Measurements from ENCODE around the gene LEF1. TPM values are rescaled to one million over a fixed set of nuclear protein-coding genes. Genes with fewer than 3 reads are reported as not detected.

The LEF1 gene
- polyA plus RNA-seq, 1 donor: 8.5 TPM

- no peaks in the 10 kb centered on the region for H3K9me3 ChIP-seq (ENCODE audit: control insufficient read depth, low read depth, low read length)
- H3K4me3 ChIP-seq (ENCODE audit: low read length): no peak overlapping the region
- H3K27me3 ChIP-seq (ENCODE audit: control insufficient read depth, insufficient read depth, low read length): peaks cover 5% of the 10 kb centered on the region
- DNase-seq: no peak
- 70% methylated on average over 2 of the region's 5 CpGs for WGBS (ENCODE audit: insufficient coverage, low lambda C conversion rate)
- H3K4me1 ChIP-seq (ENCODE audit: control insufficient read depth, insufficient read depth, low read length): no peaks in the 10 kb centered on the region
- H3K36me3 ChIP-seq (ENCODE audit: control insufficient read depth, insufficient read depth, low read length): no peaks in the 10 kb centered on the region
- no peak overlapping the region for H3K27ac ChIP-seq (ENCODE audit: low read length)
These were observed 90.6 kb downstream of the LEF1 start for GRCh38 chr4:108078024-108078733.

DNA sequence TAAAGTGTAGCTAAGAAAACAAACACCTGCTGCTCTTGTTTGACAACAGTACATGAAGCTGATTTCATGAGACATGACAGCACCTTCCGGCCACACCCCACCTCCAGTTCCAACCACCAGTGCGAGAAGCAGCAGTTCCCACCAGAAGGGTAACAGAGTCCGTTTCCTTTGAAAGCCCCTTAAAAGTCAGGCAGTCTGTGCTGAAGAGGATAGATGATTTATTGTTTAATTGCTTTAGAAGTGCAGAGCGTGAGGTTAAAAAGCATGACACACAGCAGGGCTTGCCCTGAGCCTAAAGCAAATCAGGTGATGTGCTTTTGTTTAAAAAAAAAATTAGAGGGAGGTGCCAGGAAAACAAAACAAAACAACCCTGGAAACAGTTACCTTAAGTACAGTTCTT, 96.4 kb downstream of the LEF1 start:
- Histone ChIP-seq H3K4me1 (ENCODE audit: control insufficient read depth, insufficient read depth, low read length) (peaks cover 6% of the 10 kb centered on the region), H3K4me3 (ENCODE audit: low read length) (no peak overlapping the region), H3K36me3 (ENCODE audit: control insufficient read depth, insufficient read depth, low read length) (no peaks in the 10 kb centered on the region), H3K27me3 (ENCODE audit: control insufficient read depth, insufficient read depth, low read length) (no peaks in the 10 kb centered on the region), H3K27ac (ENCODE audit: low read length) (no peak overlapping the region), H3K9me3 (ENCODE audit: control insufficient read depth, low read depth, low read length) (no peaks in the 10 kb centered on the region)
- WGBS (ENCODE audit: insufficient coverage, low lambda C conversion rate): no CpG with 5 or more reads among the region's 4 CpGs
- DNase-seq: peak; percentile 42 to 71

DNA sequence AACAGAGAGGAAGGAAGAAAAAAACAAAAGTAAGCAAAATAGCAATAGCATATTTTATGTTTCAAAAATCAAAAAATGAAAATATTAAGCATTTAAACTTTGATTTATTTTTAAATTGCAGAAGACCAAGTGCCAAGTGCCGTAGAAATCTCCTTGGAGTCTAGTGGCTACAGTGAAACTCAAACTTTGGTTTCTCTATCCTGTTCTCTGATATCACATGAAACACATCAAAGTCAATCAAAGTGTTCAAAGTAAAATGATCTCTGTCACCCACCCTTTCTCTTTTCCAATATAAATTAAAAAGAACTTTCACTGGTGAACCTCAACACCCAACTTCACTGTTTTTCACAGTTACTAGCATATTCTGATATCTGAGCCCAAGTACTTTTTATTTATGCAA, 98.0 kb downstream of the LEF1 start:
- Histone ChIP-seq H3K4me3 (ENCODE audit: low read length) (no peak overlapping the region), H3K4me1 (ENCODE audit: control insufficient read depth, insufficient read depth, low read length) (peaks cover 6% of the 10 kb centered on the region), H3K36me3 (ENCODE audit: control insufficient read depth, insufficient read depth, low read length) (no peaks in the 10 kb centered on the region), H3K27ac (ENCODE audit: low read length) (no peak overlapping the region), H3K27me3 (ENCODE audit: control insufficient read depth, insufficient read depth, low read length) (no peaks in the 10 kb centered on the region), H3K9me3 (ENCODE audit: control insufficient read depth, low read depth, low read length) (no peaks in the 10 kb centered on the region)
- 71% methylated on average over 1 of the region's 1 CpG for WGBS (ENCODE audit: insufficient coverage, low lambda C conversion rate)
- no peak for DNase-seq

GRCh38 chr4:108068442-108068841, 100.3 kb downstream of the LEF1 start:
- peaks cover 6% of the 10 kb centered on the region for H3K4me1 ChIP-seq (ENCODE audit: control insufficient read depth, insufficient read depth, low read length)
- no peaks in the 10 kb centered on the region for H3K36me3 ChIP-seq (ENCODE audit: control insufficient read depth, insufficient read depth, low read length)
- no peaks in the 10 kb centered on the region for H3K27me3 ChIP-seq (ENCODE audit: control insufficient read depth, insufficient read depth, low read length)
- no peak overlapping the region for H3K27ac ChIP-seq (ENCODE audit: low read length)
- no peak for DNase-seq
- no peaks in the 10 kb centered on the region for H3K9me3 ChIP-seq (ENCODE audit: control insufficient read depth, low read depth, low read length)
- H3K4me3 ChIP-seq (ENCODE audit: low read length): no peak overlapping the region

DNA sequence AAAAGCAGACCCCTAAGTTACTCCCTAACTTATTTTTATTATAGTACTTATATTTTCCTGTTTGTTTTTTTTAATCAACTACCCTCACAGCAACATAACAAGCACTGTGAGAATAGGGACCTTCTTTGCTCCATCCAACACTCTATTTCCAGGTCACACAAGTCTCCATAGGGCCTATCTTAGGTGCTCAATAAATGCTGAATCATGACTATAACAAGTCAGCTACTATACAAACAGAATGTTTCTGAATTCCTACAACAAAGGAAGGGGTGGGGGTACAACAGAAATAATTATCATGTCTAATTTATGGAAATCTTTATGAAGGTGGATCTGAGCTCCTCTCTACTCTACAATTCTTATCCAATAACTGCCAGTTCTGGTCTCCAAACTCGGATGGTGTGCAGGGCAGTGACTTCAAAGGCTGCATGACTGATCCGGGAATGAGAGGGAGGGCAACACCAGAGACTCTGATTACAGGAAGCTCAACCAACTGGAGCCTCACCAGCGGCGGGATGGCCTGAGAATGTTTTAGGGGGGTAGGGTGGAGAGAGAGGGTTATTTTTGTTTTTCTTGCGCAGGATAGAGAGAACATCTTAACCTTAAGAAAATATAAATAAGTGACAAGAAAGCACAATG, 107.9 kb downstream of the LEF1 start:
- no peak overlapping the region for H3K27ac ChIP-seq (ENCODE audit: low read length)

GRCh38 chr4:108060164-108060563, 108.6 kb downstream of the LEF1 start:
- no peaks in the 10 kb centered on the region for H3K4me1 ChIP-seq (ENCODE audit: control insufficient read depth, insufficient read depth, low read length)
- DNase-seq: no peak
- WGBS (ENCODE audit: insufficient coverage, low lambda C conversion rate): no CpG with 5 or more reads among the region's 5 CpGs
- H3K4me3 ChIP-seq (ENCODE audit: low read length): no peak overlapping the region
- H3K27ac ChIP-seq (ENCODE audit: low read length): no peak overlapping the region
- no peaks in the 10 kb centered on the region for H3K9me3 ChIP-seq (ENCODE audit: control insufficient read depth, low read depth, low read length)
- no peaks in the 10 kb centered on the region for H3K27me3 ChIP-seq (ENCODE audit: control insufficient read depth, insufficient read depth, low read length)
- no peaks in the 10 kb centered on the region for H3K36me3 ChIP-seq (ENCODE audit: control insufficient read depth, insufficient read depth, low read length)

More for the DNA sequence above, 107.9 kb downstream of the LEF1 start:
- no peaks in the 10 kb centered on the region for H3K27me3 ChIP-seq (ENCODE audit: control insufficient read depth, insufficient read depth, low read length)
- DNase-seq: no peak
- no peak overlapping the region for H3K4me3 ChIP-seq (ENCODE audit: low read length)
- no peaks in the 10 kb centered on the region for H3K4me1 ChIP-seq (ENCODE audit: control insufficient read depth, insufficient read depth, low read length)
- no peaks in the 10 kb centered on the region for H3K36me3 ChIP-seq (ENCODE audit: control insufficient read depth, insufficient read depth, low read length)
- WGBS (ENCODE audit: insufficient coverage, low lambda C conversion rate): 81% methylated on average over 3 of the region's 5 CpGs
- H3K9me3 ChIP-seq (ENCODE audit: control insufficient read depth, low read depth, low read length): no peaks in the 10 kb centered on the region

DNA sequence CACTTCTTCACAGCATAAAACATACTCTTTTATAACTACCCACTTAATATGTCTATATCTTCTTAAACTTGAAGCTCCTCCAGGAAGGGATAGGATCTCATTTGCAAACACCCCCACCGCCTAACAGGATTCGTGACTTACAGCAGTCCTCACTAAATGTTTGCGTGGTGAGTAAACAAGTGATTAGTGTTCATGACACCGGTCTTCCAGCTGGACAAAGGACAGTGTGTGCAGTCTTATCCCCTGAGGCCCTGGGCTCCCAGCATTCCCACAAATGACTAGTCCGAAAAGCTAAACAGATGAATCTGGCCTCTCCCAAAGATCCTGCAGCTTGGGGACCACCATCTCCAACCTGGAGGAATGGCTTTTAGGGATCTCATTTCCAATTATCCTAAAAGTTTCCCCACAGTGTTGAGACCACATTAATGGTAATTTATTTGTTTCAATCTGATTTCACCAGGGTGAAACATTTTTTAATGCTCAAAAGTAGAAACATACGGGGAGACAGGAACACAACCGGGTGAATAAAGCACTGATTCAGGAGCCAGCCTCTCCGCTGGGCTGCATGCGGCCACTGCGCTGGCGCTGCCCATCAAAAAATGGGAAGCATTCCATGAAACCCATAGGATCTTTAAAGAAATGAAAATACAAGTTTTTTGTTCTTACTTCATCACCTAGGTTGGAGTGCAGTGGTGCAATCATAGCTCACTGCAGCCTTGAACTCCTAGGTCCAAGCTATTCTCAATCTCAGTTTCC, 109.9 kb downstream of the LEF1 start:
- Histone ChIP-seq H3K27me3 (ENCODE audit: control insufficient read depth, insufficient read depth, low read length) (no peaks in the 10 kb centered on the region), H3K36me3 (ENCODE audit: control insufficient read depth, insufficient read depth, low read length) (no peaks in the 10 kb centered on the region), H3K9me3 (ENCODE audit: control insufficient read depth, low read depth, low read length) (no peaks in the 10 kb centered on the region), H3K4me1 (ENCODE audit: control insufficient read depth, insufficient read depth, low read length) (peaks cover 5% of the 10 kb centered on the region), H3K4me3 (ENCODE audit: low read length) (no peak overlapping the region), H3K27ac (ENCODE audit: low read length) (no peak overlapping the region)
- no CpG with 5 or more reads among the region's 11 CpGs for WGBS (ENCODE audit: insufficient coverage, low lambda C conversion rate)
- DNase-seq: peak in 1 of 2 donors; percentile 18

DNA sequence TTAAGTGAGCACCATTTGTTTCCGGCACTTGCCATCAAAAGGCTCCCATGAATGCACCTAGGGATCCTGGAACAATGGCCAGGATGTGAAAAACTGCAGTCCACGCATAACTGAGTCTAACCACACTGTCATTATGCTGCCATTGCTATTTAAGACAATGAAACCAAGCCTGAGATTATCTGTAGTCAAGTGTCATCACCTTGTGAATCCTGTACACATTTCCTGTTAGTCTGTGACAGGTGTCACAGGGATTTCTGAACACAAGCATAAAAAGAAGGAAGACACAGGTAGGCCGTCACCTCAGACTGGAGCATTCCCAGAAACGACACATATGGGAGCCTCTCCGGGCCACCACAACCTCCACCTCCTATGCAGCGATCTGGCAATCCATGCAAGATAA, 112.3 kb downstream of the LEF1 start:
- no peak for DNase-seq

GRCh38 chr4:108055787-108056186, 112.9 kb downstream of the LEF1 start:
- no CpG with 5 or more reads among the region's 3 CpGs for WGBS (ENCODE audit: insufficient coverage, low lambda C conversion rate)
- H3K36me3 ChIP-seq (ENCODE audit: control insufficient read depth, insufficient read depth, low read length): no peaks in the 10 kb centered on the region

More for the DNA sequence above, 112.3 kb downstream of the LEF1 start:
- no peak overlapping the region for H3K4me3 ChIP-seq (ENCODE audit: low read length)
- H3K27ac ChIP-seq (ENCODE audit: low read length): no peak overlapping the region
- peaks cover 24% of the 10 kb centered on the region for H3K4me1 ChIP-seq (ENCODE audit: control insufficient read depth, insufficient read depth, low read length)
- no peaks in the 10 kb centered on the region for H3K27me3 ChIP-seq (ENCODE audit: control insufficient read depth, insufficient read depth, low read length)
- H3K9me3 ChIP-seq (ENCODE audit: control insufficient read depth, low read depth, low read length): no peaks in the 10 kb centered on the region
- H3K36me3 ChIP-seq (ENCODE audit: control insufficient read depth, insufficient read depth, low read length): no peaks in the 10 kb centered on the region
- WGBS (ENCODE audit: insufficient coverage, low lambda C conversion rate): 100% methylated on average over 1 of the region's 6 CpGs

GRCh38 chr4:108054025-108054638, 114.6 kb downstream of the LEF1 start:
- peak overlapping the region; percentile 63 for H3K27ac ChIP-seq (ENCODE audit: low read length)
- H3K9me3 ChIP-seq (ENCODE audit: control insufficient read depth, low read depth, low read length): no peaks in the 10 kb centered on the region
- peak in 1 of 2 donors; percentile 33 for DNase-seq
- H3K4me3 ChIP-seq (ENCODE audit: low read length): no peak overlapping the region
- no CpG with 5 or more reads among the region's 16 CpGs for whole genome bisulfite sequencing (ENCODE audit: insufficient coverage, low lambda C conversion rate)
- H3K27me3 ChIP-seq (ENCODE audit: control insufficient read depth, insufficient read depth, low read length): no peaks in the 10 kb centered on the region
- H3K36me3 ChIP-seq (ENCODE audit: control insufficient read depth, insufficient read depth, low read length): no peaks in the 10 kb centered on the region
- peaks cover 24% of the 10 kb centered on the region for H3K4me1 ChIP-seq (ENCODE audit: control insufficient read depth, insufficient read depth, low read length)

More at GRCh38 chr4:108055787-108056186, 112.9 kb downstream of the LEF1 start:
- no peak for DNase-seq
- H3K9me3 ChIP-seq (ENCODE audit: control insufficient read depth, low read depth, low read length): no peaks in the 10 kb centered on the region
- H3K4me3 ChIP-seq (ENCODE audit: low read length): no peak overlapping the region
- peaks cover 24% of the 10 kb centered on the region for H3K4me1 ChIP-seq (ENCODE audit: control insufficient read depth, insufficient read depth, low read length)
- no peaks in the 10 kb centered on the region for H3K27me3 ChIP-seq (ENCODE audit: control insufficient read depth, insufficient read depth, low read length)
- H3K27ac ChIP-seq (ENCODE audit: low read length): no peak overlapping the region

All from large intestine (tissue), 3 donors.